ENCODE data around the gene ART4.

ART4 gene, protein sequence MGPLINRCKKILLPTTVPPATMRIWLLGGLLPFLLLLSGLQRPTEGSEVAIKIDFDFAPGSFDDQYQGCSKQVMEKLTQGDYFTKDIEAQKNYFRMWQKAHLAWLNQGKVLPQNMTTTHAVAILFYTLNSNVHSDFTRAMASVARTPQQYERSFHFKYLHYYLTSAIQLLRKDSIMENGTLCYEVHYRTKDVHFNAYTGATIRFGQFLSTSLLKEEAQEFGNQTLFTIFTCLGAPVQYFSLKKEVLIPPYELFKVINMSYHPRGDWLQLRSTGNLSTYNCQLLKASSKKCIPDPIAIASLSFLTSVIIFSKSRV

DNA sequence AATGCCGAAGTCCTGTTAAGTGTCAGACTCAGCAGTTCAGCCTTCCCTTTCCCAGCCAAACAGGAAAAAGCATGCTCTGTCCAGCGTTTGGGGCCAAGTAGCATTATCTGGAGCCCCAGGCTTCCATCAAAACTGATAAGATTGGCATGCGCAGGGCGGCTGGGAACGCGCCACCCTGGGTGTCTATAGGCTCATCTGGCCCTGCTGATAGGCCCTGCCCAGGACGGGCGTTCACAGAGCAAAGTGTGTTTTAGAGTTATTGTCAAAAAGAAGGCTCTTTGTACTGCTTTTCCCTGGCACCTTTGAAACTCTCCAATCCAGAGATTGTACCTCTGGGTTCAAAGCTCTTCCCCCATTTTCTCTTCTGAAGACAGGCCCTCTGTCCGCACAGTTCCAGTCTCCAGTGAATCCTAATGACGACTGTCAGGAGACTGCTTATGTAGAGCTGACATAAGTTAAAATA lies at the start of gene ART4:
TSS of gene ART4 (minus strand) at position 102 of the 463 bp plus-strand sequence. CDS start 413 bp downstream, outside the sequence.
- no peak for DNase-seq

DNA sequence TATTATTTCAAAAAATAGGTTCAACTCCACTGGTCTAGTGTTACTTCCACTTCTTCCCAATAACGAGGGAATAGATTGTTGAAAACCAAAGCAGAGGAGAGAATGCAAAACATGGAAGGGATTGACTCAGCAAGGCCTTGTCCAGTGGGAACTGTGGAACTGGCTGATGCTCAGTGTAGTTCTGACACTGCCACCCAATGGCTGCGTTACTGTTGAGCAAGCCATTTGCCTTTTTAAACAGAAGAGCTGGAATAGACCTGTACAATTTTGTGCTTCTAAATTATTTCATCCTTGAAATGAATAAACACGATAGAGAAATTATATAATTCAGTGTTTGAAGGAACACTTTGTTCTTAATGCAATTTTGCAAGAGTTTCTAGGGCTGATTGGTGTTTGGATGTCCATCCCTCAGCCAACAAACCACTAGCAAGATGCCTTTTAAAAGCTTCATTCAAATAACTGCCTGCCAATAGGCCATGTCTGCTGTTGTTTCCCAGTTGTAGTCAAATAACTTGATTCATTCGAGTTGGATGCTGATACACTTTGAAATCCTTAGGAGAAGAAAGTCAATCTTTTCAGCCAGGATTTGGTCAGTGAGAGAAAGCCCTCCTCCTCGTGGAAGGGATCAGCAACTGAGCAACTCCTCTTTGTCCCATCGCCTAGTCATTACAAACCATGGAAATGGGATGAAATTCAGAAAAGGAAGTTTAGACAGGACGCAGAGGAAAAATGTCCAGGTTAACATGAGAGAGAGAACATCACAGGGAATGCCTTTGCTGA lies 49.6 kb upstream of the ART4 start:
- no peak for DNase-seq

DNA sequence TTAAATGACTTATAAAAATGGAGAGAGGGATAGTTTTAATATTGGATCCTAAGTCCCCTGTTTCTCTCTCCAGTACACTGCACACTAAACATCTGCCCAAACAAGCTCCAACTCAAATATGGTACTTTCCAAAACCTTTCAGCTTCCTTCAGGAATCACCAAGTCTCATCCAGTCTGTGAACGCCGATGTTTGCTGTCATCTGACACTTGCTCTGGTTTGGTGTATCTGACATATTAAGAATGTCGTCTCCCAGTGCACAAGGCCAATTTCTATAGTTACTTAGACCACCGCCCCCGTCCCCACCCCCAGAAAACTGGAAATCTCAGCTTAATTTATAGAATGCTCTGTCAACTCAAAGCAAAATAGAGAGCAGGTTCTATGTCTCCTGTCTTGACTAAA lies 47.4 kb upstream of the ART4 start:
- no peak for DNase-seq

DNA sequence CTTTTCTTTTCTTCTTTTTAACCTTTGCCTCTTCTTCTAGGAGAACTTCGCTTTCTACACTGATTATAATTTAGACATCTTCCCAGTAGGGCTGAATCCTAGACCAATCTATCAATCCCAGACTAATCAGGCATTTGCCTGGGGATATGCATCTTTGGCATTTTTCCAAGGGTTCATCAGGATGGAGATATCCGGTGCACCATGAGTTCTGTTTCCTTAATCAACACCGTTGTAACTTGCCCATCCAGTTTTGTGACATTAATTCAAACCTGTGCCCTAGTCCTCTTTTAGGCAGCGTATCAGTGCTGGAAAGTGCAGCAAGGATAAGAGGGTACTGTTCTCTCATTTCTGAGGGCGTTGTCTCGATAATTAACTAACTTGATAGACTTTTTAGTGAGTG lies 42.9 kb upstream of the ART4 start:
- DNase-seq = no peak

DNA sequence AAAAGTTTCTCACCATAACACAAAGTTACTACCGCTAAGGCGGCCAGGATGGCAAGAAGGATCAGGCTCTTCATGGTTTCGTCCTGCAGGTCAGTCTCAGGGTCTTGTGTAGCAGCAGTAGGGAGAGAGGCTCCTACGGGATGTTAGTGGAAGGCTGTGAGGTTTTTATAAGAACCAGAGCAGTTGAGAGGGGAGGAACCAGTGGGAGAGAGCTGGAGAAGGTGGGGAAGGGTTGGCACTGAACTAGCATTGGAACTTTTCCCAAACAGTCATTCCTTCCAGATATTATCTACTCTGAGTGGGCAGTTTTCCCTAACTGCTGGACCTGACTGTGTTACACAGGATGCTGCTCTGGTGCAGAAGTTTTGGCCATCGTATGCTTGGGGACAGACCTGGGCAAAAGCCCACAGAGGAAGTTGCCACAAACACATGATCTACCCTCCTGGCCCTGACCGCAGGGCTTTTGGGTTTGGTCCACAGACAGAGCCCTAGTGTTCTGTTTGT lies 42.4 kb upstream of the ART4 start, which contains the start of gene MGP:
TSS of gene MGP (minus strand) at position 137 of the 504 bp plus-strand sequence. CDS start at position 74, 63 bp downstream.
- DNase-seq = no peak

DNA sequence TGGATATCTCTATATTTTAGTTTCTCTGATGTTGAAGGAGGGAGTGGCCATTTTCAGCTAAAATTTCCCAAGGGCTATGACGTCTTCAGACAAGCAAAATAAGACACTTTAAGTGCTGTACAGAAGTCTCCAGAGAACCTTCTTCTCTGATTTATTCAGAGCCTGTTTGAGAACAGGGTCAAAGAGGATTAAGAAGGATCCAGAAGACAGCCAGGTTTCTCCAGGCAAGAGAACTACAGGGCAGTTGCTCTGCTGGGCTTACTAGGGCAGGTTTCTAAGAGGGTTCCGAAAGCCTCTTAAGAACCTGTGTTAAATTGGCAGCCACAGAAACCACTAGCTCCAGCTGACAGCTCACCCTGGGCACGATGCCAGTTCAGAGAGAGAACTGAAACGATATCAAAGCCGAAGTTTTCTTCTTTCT lies 41.1 kb upstream of the ART4 start:
- peak; percentile 82 to 83 for DNase-seq

DNA sequence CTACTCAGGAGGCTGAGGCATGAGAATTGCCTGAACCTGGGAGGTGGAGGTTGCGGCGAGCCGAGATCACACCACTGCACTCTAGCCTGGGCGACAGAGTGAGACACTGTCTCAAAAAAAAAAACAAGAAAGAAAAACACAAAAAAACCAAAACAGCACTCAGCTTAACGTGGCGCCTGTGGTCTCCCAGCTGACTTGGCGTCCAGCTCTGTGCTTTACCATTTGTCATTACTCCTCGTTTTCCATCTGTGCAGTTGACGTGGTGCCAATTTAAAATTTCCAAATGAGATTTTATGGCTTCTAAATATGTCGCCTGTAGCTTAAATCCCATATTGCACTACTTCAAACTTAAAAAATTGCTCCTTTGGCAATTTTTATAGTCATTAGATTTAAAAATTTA lies 40.4 kb upstream of the ART4 start:
- DNase-seq = no peak

DNA sequence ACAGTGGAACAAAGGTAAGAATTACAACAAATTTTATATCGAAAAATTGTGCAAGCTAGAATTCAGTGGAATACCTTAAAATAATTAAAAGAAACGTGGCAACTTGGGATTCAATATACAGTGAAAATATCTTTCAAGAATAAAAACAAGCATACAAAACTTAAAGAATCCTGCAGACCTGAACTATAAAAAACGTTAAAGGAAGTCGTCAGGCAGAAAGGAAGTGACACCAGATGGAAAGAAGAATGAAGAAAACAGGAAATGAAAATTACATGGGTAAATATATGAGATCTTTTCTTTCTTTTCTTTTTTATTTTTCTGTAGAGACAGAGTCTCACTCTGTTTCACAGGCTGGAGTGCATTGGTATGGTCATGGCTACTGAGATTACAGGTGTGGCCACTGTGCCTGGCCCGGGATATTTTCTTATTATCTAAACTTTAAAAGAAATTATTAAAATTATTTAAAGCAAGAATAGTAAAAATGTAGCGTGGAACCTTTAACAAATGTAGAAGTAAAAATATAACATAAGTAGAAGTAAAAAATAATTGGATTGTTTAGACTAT lies 37.6 kb upstream of the ART4 start:
- DNase-seq = no peak

DNA sequence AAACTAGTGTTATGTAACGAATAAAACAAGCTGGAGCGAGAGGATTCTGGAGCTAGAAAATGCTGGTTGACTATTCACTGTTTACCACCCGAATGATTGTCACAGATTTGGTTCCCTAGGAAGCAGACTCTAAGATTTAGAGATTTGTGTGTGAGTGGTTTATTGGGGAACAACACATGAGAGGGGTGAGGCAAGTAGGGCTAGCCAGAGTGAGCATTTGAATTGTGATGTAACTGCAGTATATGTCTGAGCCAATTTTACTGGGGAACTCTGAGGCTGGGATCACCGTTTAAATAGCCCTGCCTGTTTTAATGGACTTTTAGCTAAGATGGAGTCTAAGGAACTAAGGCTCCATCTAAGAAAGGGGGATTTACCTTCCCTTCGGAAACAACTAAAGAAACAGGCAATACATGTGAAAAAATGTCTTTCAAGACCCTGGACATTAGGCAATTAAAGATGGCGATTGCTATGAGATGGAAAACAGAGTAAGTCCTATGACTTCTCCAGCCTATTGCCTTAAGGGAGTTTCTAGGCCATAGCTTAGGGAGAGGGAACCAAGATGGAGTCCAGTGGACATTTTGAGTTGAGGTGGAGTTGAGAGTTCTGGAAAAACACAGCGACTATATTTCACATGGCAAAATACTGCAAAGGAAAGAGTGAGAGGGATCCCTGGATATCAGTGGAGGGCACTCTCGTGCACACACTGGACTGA lies 36.1 kb upstream of the ART4 start:
- DNase-seq = no peak

DNA sequence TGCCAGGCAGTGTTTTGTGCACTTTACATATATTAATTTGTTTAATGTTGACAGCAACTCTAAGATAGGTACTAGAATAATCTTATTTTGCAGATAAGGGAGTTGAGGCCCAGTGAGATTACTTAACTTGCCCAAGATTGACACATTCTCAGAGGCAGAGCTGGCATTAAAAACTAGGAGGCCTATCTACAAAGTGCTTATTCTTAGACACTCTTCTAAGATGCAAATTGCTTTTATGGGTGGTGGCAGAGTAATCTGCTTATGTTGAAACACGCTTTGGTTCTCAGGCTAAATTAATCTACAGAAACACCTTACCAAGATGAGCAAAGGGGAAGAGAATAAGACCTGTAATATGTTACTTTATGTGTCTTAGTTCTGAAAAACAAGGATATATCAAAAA lies 35.2 kb upstream of the ART4 start:
- no peak for DNase-seq

DNA sequence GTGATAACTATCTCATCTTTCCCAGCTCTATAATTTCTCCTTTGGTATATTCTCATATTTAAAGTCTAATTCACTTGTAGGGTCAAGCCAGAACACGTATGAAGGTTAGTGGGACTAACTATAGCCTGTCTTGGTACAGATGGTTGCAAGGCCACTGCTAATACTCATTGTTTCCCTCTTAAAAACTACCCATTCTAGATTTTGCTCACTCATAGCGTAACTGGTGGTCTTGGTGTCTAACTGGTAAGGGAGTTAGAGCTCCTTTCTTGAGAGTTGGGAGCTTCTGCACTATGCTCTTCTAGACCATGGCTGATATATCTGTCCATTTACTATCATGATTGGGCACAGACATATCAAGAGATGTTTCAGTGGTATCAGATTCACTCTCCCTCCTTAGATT lies 33.5 kb upstream of the ART4 start:
- DNase-seq = no peak

DNA sequence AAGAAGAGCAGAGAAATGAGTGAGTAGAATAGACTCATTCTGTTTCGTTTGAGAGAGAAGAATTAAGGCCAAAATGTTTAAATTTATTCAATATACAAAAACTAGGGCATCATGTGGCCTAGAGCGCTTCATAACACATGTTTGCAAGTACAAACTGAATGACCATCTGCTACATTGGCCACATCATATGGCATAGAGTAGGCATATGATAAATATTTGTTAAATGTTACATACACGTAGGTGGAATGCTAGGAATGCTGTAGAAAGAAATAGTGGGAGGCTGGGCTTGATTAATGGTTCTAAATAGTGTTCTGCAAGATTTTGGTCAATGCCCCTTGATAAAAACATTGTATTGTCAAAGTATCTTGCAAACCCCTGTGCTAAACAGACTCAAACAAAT lies 31.6 kb upstream of the ART4 start:
- no peak for DNase-seq

DNA sequence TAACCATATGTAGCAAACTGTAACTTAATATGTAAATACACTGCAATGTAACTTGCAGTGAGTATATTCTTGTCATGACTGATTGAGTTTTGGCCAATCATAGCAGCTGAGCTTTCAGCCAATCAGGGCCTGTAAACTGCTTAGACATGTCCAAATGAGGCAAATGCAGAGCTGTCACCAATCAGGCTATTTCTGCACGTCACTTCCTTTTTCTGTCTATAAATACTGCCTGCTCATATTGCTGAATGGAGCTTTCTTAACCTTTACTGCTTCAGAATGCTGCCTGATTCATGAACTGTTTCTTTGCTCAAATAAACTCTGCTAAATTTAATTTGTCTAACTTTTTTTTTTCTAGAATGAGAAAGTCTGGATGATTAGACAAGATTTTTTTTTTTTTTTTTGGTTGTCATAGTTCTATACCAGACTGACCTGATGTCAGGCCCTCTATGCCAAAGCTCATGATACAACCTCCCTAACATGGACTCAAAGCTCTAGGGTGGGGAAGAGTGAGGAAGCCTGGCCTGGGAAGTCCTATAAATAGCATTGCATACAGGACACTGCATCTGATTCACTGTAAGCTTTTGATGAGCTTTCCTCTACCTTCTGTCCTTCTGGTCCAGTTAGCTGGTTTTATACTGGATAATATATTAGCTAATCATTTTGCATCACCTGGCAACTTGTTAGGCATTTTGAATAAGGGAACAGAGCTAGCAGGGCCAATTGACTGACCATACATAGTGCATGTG lies 30.3 kb upstream of the ART4 start:
- DNase-seq = no peak

DNA sequence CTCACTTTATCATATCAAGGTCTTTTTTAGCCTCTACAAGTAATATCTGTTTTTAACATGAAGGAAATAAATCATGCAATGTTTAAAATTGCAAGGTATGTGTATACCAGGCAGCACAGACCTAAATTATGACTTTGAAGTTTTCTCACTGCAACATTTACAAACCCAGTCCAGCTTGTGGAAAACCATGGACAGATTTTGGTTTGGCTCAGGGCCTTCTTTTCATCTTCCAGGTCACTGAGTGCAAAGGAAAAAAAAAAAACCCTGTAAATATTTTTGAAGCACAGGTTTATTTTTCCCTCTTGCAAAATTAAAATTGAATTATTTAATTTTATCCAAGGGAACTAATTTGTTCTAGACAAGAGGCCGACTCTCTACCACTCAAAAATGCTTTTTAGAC lies 28.6 kb upstream of the ART4 start:
- DNase-seq = no peak

DNA sequence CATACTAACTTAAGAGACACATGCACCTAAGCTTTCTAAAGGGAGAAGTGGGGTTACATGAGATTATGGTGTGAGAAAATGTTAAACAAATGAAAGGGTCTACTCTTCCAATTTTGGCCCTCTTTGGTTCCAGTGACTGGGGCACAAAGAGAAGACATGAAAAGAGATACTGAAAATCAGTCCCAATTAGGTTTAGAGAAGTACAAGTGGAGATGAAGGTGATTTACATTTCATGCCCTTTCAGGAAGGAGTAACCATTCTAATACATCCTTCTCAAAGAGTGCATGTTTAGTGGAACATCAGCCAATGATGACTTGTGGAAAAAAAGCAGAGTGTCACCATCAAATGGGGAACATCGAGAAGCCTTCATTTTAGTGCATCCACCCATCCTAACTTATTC lies 27.9 kb upstream of the ART4 start:
- DNase-seq = no peak

DNA sequence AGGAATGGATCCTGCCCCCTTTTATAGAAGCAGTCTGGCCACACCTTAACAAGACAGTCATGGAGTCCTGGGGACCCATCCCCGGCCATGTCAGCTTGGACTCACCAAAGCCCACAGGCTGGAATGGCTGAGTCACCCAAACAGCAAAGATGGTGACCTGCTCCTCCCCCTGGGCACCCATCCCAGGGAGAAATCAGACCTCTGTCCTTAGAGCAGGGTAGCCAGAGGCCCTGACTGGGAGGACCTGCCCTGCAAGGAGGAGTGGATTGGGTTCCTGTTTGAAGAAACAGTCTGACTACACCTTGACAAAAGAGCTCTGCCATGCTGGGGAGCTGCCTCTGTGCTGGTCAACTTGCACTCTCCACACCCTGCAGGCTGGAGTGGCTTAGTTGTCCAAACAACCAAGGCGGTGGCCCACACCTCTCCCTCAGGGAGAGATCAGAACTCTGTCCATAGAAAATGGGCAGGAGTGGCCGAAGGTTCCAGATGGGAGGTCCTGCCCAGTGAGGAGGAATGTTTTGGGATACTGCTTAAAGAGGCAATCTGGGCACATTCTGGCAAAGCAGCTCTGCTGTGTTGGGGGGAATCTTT lies 25.7 kb upstream of the ART4 start:
- no peak for DNase-seq

DNA sequence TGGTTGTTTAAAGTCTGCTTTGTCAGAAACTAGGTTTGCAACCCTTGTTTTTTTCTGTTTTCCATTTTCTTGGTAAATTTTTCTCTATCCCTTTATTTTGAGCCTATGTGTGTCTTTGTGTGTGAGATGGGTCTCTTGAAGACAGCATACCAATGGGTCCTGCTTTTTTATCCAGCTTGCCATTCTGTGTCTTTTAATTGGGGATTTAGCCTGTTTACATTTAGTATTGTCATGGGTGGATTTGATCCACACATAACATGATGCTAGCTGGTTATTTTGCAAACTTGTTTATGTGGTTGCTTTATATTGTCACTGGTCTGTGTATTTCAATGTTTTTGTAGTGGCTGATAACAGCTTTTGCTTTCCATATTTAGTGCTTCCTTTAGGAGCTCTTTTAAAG lies 17.2 kb upstream of the ART4 start:
- DNase-seq = no peak

DNA sequence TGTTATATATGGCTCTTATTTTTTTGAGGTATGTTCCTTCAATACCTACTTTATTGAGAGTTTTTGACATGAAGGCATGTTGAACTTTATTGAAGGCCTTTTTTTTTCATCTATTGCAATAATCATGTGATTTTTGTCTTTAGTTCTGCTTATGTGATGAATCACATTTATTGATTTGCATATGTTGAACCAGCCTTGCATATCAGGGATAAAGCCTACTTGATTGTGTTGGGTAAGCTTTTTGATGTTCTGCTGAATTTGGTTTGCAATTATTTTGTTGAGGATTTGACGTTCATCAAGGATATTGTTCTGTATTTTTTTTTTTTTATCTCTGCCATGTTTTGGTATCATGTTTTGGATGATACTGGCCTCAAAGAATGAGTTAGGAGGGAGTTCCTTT lies 15.2 kb upstream of the ART4 start:
- DNase-seq = no peak

DNA sequence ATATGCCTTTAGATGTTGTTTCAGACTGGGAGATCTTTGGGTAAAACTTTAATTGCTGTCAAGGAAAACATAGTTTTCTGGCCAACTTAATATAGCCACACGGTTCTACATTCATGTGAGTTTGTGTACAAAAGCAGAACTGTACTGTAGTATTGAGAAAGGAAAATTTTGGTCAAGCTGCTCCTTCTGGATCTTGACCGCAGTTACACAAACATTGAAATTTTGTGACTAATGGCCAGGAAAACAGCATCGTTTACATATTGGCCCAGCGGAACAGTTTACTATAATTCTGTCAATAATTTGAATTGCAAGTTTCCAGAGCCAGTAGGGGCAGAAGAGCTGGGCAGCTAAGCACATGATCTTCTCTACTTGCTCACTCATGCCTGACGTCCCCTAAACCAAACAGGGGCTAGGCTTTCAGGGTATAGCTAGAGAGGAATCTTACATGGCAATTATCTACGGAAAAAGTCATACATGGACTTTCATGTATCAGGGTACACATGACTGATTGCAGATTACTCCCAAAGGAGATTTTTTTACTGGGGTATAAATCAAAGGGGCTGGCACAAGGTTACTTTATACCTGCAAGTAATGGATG lies 11.4 kb upstream of the ART4 start:
- no peak for DNase-seq

DNA sequence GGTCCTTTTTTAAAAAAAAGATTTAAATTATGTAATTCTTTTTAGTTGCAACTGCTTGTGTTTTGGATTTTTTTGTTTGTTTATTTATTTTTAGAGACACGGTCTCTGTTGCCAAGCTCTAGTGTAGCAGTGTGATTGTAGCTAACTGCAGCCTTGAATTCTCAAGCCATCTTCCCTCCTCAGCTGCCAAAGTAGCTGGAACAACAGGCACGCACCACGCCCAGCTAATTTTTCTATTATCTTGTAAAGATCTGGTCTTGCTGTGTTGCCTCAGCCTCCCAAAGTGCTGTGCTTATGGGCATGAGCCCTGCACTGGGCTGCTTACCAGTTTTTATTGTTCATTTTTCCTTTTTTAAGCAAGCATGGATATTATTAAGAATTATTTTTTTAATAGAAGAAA lies 10.6 kb upstream of the ART4 start:
- no peak for DNase-seq

DNA sequence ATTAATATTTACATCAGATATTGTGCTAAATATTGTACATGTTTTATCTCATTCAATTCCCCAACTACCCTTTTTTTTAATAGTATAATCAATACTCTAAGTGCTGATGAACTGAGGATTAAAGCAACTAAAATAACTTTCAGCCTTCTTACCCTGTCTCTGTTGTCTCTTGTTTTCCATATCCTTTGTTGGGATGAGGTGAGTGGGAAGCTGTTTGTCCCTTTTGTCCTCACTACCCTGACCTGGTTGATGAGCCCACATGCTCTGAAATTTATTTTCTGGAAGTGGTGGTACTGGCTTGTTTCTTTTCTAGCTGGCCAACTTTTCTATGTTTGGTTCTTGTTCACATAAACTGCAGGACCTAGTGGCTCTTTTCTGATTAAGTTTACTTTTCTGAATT lies 9.6 kb upstream of the ART4 start:
- no peak for DNase-seq
